ENCODE measurements around the gene FAM89B. TPM values are rescaled to one million over a fixed set of nuclear protein-coding genes. Genes with fewer than 3 reads are reported as not detected.

The FAM89B gene
- total RNA-seq, 6 donors from 2014 or later: 27.9 to 65.8 (median 45.3) TPM

DNA sequence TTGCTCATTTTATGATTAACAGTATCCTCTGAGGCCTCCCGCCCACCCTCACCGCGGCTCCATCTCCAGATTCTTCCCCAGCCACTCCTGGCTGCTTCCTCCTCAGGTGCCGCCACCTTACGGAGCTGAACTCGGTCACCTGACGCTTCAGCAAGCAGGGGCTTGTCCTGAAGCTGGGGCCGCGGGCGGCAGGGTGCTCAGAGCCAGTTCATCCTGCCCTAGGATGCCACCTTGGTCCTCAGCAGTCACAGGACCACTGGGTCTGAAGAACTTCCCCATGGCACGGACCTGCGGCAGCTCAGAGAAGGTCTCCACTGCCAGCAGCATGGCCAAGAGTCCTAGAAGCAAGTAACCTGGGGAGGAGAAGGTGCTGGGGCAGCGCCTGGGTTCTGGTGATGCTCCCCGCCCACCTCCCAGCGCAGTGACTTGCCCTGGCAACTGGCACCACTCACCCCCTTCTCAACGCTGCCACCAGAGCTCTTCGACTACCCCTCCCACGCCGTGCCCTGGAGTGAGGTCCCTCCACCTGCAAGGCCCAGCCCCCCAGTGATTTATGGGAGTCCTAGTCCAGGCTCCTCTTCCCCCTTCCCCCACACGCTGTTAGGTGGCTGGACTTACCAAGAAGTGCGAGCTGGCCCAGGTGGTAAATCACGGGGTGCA is 20.6 kb downstream of the FAM89B start:
- DNase-seq: peak in 1 of 2 donors; percentile 83
- no peak for ATAC-seq (ENCODE audit: low FRiP score in 2 of 2)
- no peaks in the 10 kb centered on the region for H3K9me3 ChIP-seq
- H3K36me3 ChIP-seq: peaks cover 4 to 51% (median 30%) of the 10 kb centered on the region in 4 donors
- no peaks in the 10 kb centered on the region for H3K27me3 ChIP-seq
- peak overlapping the region; percentile 56 to 88 (median 72) for H3K27ac ChIP-seq
- peak overlapping the region in 3 of 4 donors; percentile 29 to 36 (median 33) for H3K4me3 ChIP-seq
- TF ChIP-seq POLR2A (IDR thresholded peaks at IDR 0.05) (no peak), EP300 (IDR thresholded peaks at IDR 0.05) (no peak), CTCF (IDR thresholded peaks at IDR 0.05) (no peak), POLR2AphosphoS5 (IDR thresholded peaks at IDR 0.05) (no peak)
- H3K4me1 ChIP-seq: peaks cover 19 to 56% (median 26%) of the 10 kb centered on the region in 4 donors
- 78 to 94% methylated on average over 12 to 22 of the region's 22 CpGs for WGBS, 2 donors

- Histone ChIP-seq H3K27me3 (no peaks in the 10 kb centered on the region), H3K4me1 (peaks cover 11 to 48% (median 19%) of the 10 kb centered on the region in 4 donors), H3K9me3 (no peaks in the 10 kb centered on the region), H3K4me3 (no peak overlapping the region), H3K27ac (peak overlapping the region in 1 of 4 donors; percentile 88), H3K36me3 (peaks cover 9 to 59% (median 38%) of the 10 kb centered on the region in 4 donors)
- TF ChIP-seq CTCF (IDR thresholded peaks at IDR 0.05): peak; percentile 41 to 70 (median 55)
- TF ChIP-seq POLR2AphosphoS5 (IDR thresholded peaks at IDR 0.05): no peak
- no peak for TF ChIP-seq EP300 (IDR thresholded peaks at IDR 0.05)
- TF ChIP-seq POLR2A (IDR thresholded peaks at IDR 0.05): no peak
- 81 to 82% methylated on average over 9 to 22 of the region's 26 CpGs for WGBS, 2 donors
- ATAC-seq (ENCODE audit: low FRiP score in 2 of 2) (peak in 1 of 2 donors; percentile 50), DNase-seq (peak in 1 of 2 donors; percentile 83)
These were observed 21.4 kb downstream of the FAM89B start for GRCh38 chr11:65593518-65594414.

DNA sequence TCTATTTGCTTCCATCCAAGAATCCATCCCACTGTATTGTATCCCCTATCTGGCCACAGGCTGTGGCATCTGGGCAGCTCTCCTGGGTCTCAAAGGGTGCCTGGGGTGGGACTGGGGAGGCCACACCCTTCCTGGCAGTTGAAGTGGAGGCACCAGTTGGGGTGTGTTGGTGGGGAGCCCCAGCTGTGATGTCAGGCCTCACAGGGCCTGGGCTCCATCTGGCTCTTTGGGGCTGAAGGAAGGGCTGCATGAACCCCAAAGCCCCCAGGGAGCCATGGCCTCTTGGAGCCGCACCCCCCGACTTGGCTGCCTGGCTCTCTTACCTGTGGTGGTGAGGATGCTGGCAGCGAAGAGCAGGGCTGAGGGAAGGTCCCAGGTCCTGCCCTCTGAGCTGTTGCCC is 22.8 kb downstream of the FAM89B start:
- DNase-seq (peak in 1 of 2 donors; percentile 72), ATAC-seq (ENCODE audit: low FRiP score in 2 of 2) (no peak)
- peak overlapping the region in 2 of 4 donors; percentile 1 to 38 for H3K27ac ChIP-seq
- no peaks in the 10 kb centered on the region for H3K27me3 ChIP-seq
- H3K4me3 ChIP-seq: no peak overlapping the region
- H3K36me3 ChIP-seq: peaks cover 9 to 65% (median 46%) of the 10 kb centered on the region in 4 donors
- peaks cover 10 to 39% (median 19%) of the 10 kb centered on the region in 4 donors for H3K4me1 ChIP-seq
- no peaks in the 10 kb centered on the region for H3K9me3 ChIP-seq
- TF ChIP-seq EP300 (IDR thresholded peaks at IDR 0.05) (no peak), POLR2AphosphoS5 (IDR thresholded peaks at IDR 0.05) (no peak), POLR2A (IDR thresholded peaks at IDR 0.05) (no peak), CTCF (IDR thresholded peaks at IDR 0.05) (no peak)
- WGBS, 2 donors: 94% methylated on average over 3 of the region's 3 CpGs; no CpG with 5 or more reads in 1 of the 2 donors

- H3K27ac ChIP-seq: peak within 1 kb of the TSS in 2 of 4 donors; percentile 1 to 38
- DNase-seq (peak in 1 of 2 donors; percentile 78), ATAC-seq (ENCODE audit: low FRiP score in 2 of 2) (no peak)
- no peaks in the 10 kb centered on the region for H3K27me3 ChIP-seq
- H3K36me3 ChIP-seq: peaks cover 9 to 65% (median 43%) of the 10 kb centered on the region in 4 donors
- peaks cover 10 to 39% (median 19%) of the 10 kb centered on the region in 4 donors for H3K4me1 ChIP-seq
- TF ChIP-seq CTCF (IDR thresholded peaks at IDR 0.05): no peak
- TF ChIP-seq POLR2AphosphoS5 (IDR thresholded peaks at IDR 0.05): no peak
- TF ChIP-seq POLR2A (IDR thresholded peaks at IDR 0.05): no peak
- no peak for TF ChIP-seq EP300 (IDR thresholded peaks at IDR 0.05)
- WGBS, 2 donors: 67 to 70% methylated on average over 8 to 12 of the region's 12 CpGs
- H3K9me3 ChIP-seq: no peaks in the 10 kb centered on the region
- no peak within 1 kb of the TSS for H3K4me3 ChIP-seq
These were observed 23.4 kb downstream of the FAM89B start, which contains the start of gene KCNK7 for GRCh38 chr11:65595543-65596281. KCNK7 (minus strand) TSS chr11:65595800; CDS start chr11:65595772, 28 bp downstream.
